ENCODE measurements around the gene SHROOM1.

SHROOM1 gene

DNA sequence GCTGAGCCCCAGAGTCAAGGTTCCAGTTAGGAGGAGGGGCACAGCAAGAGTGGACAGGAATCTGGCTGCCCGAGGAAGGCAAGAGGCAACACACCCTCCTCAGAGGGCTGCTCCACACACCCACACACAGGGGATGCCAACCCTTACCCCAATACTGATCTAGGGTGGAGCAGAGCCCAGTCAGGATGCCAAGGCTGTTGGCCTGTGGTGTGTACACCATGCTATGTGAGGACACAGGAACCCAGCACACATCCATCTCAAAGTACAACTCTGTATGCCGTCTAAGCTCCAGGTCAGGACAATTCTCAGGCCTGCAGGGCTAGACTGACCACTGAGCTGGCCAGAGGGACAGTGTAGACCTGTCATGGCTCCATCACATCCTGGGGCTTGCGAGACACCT lies 56.0 kb downstream of the SHROOM1 start:
- no peak for DNase-seq (ENCODE audit: low read depth)

DNA sequence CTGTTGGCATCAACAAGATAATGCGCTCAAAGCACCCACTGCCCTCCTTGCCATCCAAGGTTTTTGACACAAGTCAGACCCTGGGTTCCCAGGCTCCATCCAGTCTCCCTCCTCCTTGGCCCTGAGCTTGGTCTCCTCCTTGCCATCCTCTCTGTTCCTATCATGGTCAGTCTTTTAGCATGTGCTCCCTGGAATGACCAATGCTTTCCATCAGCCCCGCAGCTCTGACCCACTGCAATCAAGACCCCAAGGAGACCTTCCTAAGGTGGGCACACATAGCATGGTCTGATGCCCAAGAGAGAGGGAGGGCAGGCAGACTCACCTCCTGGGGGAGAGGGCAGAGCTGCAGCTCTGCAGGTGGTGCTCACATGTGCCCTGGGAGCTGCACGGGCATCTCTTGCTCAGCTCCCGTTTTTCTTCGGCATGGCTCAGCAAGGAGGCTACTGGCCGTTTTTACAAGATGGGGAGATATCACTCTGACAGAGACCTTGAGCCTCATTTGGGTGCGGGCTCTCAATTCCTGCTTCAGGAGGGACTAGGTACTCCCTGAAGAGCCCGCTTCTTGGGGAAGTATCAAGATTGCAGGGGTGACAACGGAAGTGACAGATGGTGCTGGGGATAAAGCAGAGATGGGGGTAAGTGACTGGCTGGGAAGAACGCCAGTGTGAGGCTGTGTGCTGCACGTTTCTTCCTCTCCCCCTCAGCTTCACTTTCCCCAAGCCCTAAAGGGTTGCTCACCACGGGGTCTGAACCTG lies 56.7 kb downstream of the SHROOM1 start:
- TF ChIP-seq, protein P1, sequence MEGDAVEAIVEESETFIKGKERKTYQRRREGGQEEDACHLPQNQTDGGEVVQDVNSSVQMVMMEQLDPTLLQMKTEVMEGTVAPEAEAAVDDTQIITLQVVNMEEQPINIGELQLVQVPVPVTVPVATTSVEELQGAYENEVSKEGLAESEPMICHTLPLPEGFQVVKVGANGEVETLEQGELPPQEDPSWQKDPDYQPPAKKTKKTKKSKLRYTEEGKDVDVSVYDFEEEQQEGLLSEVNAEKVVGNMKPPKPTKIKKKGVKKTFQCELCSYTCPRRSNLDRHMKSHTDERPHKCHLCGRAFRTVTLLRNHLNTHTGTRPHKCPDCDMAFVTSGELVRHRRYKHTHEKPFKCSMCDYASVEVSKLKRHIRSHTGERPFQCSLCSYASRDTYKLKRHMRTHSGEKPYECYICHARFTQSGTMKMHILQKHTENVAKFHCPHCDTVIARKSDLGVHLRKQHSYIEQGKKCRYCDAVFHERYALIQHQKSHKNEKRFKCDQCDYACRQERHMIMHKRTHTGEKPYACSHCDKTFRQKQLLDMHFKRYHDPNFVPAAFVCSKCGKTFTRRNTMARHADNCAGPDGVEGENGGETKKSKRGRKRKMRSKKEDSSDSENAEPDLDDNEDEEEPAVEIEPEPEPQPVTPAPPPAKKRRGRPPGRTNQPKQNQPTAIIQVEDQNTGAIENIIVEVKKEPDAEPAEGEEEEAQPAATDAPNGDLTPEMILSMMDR (IDR thresholded peaks at IDR 0.05; ENCODE audit: control insufficient read depth, extremely low read depth, insufficient read depth): no peak
- no peak overlapping the region for H3K4me3 ChIP-seq (ENCODE audit: low read depth, low read length)
- no peak for DNase-seq (ENCODE audit: low read depth)

More for the DNA sequence above, 56.0 kb downstream of the SHROOM1 start:
- TF ChIP-seq, protein P1 (IDR thresholded peaks at IDR 0.05; ENCODE audit: control insufficient read depth, extremely low read depth, insufficient read depth): no peak
- no peak overlapping the region for H3K4me3 ChIP-seq (ENCODE audit: low read depth, low read length)

DNA sequence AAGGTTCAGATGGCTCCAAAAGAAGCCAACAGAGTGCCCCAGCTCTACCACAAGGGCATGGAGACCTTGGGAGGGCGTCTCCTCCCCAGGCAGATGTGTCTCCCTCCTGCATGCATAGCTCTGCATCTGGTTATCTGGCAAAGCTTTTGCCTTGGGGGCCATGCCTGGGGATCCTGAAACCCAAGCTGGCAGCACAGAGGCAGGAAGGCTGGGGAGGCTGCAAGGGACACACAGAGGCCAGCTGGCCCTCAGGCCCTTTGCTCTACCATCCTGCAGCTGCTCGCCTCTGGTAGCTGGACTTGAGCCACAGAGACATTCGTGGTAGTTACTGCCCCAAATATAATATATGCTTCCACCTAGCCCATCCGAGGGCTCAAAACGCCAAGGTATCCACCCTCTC lies 57.3 kb downstream of the SHROOM1 start:
- H3K4me3 ChIP-seq (ENCODE audit: low read depth, low read length): no peak overlapping the region
- TF ChIP-seq, protein P1 (IDR thresholded peaks at IDR 0.05; ENCODE audit: control insufficient read depth, extremely low read depth, insufficient read depth): no peak
- no peak for DNase-seq (ENCODE audit: low read depth)

DNA sequence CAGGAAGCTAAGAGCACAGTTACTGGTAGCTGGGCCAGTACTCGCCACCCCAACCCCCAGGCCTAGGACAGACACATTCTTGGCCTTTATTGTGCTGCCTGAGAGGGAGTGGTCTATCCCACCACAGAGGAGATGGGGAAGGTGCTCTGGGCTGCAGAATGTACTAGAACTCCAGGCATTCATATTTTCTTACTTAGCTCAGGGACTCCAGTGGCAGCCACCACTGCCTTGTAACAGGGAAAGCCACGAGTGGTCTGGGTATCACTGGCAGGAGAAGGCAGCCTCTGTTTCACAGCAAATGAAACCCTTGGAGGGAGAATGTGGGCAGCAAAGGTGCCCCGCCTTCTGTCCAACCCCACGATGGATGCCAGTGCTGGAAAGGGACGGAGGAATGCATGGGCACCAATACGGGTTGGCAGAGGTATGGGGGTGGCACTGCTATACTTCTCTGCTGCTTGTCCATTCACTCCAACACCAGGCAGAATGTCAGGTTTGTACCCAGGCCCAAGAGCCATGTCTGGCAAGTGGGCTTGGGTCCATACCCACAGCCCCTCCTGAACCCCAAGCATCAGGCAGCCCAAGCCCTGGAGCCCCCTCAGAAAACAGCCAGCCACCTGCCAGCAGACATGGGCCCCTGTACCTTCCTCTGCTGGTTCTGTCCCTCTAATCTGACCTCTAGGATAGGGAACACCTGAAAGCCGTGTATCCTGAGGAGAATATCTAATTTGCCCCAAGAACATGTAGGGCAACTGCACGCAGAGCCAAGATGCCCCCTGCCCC lies 58.0 kb downstream of the SHROOM1 start:
- TF ChIP-seq, protein P1 (IDR thresholded peaks at IDR 0.05; ENCODE audit: control insufficient read depth, extremely low read depth, insufficient read depth): no peak
- DNase-seq (ENCODE audit: low read depth): no peak
- H3K4me3 ChIP-seq (ENCODE audit: low read depth, low read length): no peak overlapping the region

All from LNCaP clone FGC (cell line).